BE2C (cell line): Measurements from ENCODE around the gene KDM6A.
A peak's percentile ranks its signal among the peaks of the same experiment; 100 is the strongest.
"Not testable (repeated sequence)": the region's sequence is repeated elsewhere in the genome, so short reads cannot be mapped to it uniquely, and the experiment has no call there.

Source experiments
- DNase-seq: peaks from one replicate; pipeline ENCODE4 v3.0.0-alpha.2; 2020
- H3K27me3 ChIP-seq: fragments of 250-450 bp; sonication (Bioruptor Pico); 2 replicates; pipeline ENCODE4 v1.5.1; 2020; ENCODE audit warnings: mild to moderate bottlenecking
- H3K36me3 ChIP-seq: fragments of 250-450 bp; sonication (Bioruptor Pico); 2 replicates; pipeline ENCODE4 v1.5.1; 2020; ENCODE audit warnings: mild to moderate bottlenecking
- H3K4me1 ChIP-seq: fragments of 250-450 bp; sonication (Bioruptor Pico); 2 replicates; pipeline ENCODE4 v1.5.1; 2020
- H3K4me3 ChIP-seq: 2 replicates; pipeline ENCODE4 v1.5.1; 2011; ENCODE audit warnings: low read depth, low read length
- H3K9me3 ChIP-seq: fragments of 250-450 bp; sonication (Bioruptor Pico); 2 replicates; pipeline ENCODE4 v1.5.1; 2020
- TF ChIP-seq, protein P1 (sequence below): IDR thresholded peaks from 2 replicates; pipeline ENCODE4 v1.5.1; 2012; ENCODE audit warnings: mild to moderate bottlenecking, low read depth, low read length

KDM6A gene

DNA sequence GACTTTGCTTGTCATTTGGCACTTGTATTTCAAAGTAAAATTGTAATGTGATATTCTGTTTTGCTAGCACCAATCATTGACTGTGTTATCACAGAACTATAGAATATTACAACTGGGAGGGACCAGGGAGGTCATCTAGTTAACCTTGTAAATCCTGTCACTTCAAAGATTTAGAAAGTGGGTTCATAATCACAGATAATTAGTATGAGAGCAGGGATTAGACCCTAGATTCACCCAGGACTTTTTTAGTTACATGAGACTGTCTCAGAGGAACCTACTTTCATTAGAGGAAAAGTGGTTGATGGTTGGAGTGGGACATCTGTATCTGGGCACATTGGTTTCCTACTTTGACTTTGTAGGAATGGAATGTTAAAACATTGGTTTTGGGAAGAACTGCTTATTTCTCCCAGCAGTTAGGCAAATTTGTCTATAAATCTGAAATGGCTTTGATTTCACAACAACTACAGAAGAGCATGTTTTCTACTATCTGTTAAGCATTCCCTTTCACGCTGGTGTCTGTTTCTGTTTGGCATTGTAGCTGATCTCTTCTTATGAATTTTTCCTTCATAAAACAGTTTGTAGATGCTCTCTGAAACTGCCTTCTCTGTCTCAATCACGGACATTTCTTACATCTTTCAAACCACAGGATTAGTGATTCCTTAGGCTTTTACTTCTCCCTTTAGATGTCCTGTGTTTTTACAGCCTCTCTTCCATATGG, 183.6 kb downstream of the KDM6A start:
- Histone ChIP-seq H3K9me3 (no peaks in the 10 kb centered on the region), H3K4me1 (no peaks in the 10 kb centered on the region), H3K36me3 (no peaks in the 10 kb centered on the region), H3K4me3 (no peak overlapping the region), H3K27me3 (no peaks in the 10 kb centered on the region)
- DNase-seq = no peak
- TF ChIP-seq, protein P1, sequence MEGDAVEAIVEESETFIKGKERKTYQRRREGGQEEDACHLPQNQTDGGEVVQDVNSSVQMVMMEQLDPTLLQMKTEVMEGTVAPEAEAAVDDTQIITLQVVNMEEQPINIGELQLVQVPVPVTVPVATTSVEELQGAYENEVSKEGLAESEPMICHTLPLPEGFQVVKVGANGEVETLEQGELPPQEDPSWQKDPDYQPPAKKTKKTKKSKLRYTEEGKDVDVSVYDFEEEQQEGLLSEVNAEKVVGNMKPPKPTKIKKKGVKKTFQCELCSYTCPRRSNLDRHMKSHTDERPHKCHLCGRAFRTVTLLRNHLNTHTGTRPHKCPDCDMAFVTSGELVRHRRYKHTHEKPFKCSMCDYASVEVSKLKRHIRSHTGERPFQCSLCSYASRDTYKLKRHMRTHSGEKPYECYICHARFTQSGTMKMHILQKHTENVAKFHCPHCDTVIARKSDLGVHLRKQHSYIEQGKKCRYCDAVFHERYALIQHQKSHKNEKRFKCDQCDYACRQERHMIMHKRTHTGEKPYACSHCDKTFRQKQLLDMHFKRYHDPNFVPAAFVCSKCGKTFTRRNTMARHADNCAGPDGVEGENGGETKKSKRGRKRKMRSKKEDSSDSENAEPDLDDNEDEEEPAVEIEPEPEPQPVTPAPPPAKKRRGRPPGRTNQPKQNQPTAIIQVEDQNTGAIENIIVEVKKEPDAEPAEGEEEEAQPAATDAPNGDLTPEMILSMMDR = no peak

DNA sequence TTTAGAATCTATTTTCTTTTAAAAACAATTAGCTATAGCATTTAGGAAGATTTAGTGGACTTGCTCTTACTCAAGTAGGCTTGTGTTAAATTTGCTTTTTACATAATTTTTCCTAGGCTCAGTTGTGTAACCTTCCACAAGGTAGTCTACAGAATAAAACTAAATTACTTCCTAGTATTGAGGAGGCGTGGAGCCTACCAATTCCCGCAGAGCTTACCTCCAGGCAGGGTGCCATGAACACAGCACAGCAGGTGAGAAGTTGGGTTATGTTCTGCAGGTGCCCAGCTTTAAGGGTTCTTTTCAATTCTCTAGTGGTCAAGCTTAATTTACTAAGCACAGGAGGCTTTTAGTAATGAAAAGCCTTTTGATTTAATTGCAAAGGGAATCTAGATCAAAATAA, 186.9 kb downstream of the KDM6A start:
- not testable (repeated sequence) for H3K27me3 ChIP-seq, H3K4me1 ChIP-seq, H3K4me3 ChIP-seq, H3K36me3 ChIP-seq, DNase-seq, H3K9me3 ChIP-seq

DNA sequence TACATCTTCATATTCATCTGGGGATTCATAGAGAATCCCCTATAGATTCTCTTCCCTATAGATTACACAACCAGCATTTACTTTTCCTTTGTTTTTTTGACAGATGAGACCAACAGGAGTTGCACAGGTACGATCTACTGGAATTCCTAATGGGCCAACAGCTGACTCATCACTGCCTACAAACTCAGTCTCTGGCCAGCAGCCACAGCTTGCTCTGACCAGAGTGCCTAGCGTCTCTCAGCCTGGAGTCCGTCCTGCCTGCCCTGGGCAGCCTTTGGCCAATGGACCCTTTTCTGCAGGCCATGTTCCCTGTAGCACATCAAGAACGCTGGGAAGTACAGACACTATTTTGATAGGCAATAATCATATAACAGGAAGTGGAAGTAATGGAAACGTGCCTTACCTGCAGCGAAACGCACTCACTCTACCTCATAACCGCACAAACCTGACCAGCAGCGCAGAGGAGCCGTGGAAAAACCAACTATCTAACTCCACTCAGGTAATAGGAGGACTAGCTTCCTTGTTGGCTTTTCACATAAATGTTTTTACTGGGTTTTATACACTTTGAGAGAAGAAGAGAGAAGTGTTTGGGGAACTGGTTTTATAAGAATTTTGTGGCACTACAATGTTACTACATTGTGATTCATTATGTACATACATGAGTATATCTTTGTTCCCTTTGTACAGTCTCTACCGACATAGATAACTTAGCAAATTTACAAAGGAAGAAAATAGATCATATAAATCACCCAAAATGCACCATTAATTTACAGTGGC, 190.5 kb downstream of the KDM6A start:
- TF ChIP-seq, protein P1 = no peak
- peaks cover 8% of the 10 kb centered on the region for H3K36me3 ChIP-seq
- DNase-seq = no peak
- no peak overlapping the region for H3K4me3 ChIP-seq
- H3K4me1 ChIP-seq = no peaks in the 10 kb centered on the region
- no peaks in the 10 kb centered on the region for H3K27me3 ChIP-seq
- H3K9me3 ChIP-seq = no peaks in the 10 kb centered on the region

DNA sequence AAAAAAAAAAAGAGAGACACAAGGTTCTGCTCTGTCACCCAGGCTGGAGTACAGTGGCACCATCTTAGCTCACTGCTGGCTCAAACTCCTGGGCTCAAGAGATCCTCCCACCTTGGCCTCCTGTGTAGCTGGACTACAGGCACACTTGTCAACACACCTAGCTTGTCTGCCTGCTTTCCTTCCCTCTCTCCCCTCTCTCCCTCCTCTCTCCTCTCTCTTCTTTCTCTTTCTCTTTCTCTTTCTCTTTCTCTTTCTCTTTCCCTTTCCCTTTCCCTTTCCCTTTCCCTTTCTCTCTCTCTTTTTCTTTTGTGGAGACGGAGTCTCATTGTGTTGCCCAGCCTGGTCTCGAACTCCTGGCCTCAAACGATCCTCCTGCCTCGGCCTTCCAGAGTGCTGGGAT, 195.6 kb downstream of the KDM6A start:
- Histone ChIP-seq H3K4me1 (no peaks in the 10 kb centered on the region; the same call in 1 of the 2 replicates), H3K36me3 (peaks cover 13% of the 10 kb centered on the region), H3K9me3 (no peaks in the 10 kb centered on the region), H3K4me3 (no peak overlapping the region), H3K27me3 (no peaks in the 10 kb centered on the region)
- DNase-seq = no peak
- TF ChIP-seq, protein P1 = no peak

DNA sequence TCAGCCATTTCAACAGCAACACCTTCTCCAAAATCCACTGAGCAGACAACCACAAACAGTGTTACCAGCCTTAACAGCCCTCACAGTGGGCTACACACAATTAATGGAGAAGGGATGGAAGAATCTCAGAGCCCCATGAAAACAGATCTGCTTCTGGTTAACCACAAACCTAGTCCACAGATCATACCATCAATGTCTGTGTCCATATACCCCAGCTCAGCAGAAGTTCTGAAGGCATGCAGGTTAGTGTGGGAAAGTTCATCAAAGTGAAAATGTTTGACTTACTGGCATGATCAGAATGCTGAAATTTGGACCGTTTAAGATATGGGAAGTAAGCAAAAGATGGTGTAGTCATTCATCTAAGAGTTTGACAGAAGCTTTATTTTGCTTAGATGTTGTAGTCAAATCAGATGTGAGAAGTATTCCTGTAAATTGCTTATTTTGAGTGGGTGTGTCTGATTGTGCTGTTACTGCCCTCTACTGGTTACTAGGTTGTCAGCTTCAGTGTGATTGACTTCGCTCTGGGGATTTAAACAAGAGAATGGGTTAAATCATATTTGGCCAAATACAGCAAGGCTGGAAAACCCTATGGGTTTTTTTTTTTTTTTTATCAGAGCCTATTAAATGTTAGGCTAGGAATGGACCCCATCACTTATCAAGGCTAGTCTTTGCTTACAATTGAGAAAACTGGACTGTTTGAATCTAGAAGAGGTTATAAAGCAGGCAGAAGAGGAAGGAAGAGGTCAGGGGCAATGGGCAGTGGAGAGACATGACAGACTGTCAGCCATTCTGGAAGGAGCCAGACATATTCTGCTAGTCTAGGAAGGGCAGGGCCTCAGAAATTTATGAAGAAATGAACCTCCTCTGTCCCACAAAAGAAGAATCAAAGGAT, 197.4 kb downstream of the KDM6A start:
- H3K4me1 ChIP-seq = no peaks in the 10 kb centered on the region; the same call in 1 of the 2 replicates
- H3K36me3 ChIP-seq = peaks cover 8% of the 10 kb centered on the region
- TF ChIP-seq, protein P1 = peak; percentile 74
- peak; percentile 8 for DNase-seq
- H3K9me3 ChIP-seq = no peaks in the 10 kb centered on the region
- H3K27me3 ChIP-seq = no peaks in the 10 kb centered on the region
- no peak overlapping the region for H3K4me3 ChIP-seq

DNA sequence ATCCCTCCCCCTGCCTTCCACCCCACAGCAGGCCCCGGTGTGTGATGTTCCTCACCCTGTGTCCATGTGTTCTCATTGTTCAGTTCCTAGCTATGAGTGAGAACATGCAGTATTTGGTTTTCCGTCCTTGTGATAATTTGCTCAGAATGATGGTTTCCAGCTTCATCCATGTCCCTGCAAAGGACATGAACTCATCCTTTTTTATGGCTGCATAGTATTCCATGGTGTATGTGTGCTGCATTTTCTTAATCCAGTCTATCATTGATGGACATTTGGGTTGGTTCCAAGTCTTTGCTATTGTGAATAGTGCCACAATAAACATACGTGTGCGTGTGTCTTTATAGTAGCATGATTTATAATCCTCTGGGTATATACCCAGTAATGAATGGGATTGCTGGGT, 200.0 kb downstream of the KDM6A start:
- H3K4me3 ChIP-seq, H3K27me3 ChIP-seq, H3K9me3 ChIP-seq, DNase-seq, H3K36me3 ChIP-seq, H3K4me1 ChIP-seq: not testable (repeated sequence)
